Breast epithelium (tissue), 4 donors: ENCODE measurements around the gene FEV. TPM values are rescaled to one million over a fixed set of nuclear protein-coding genes. Genes with fewer than 3 reads are reported as not detected.

Source experiments
- DNase-seq, 2 donors: peaks; one replicate each; pipeline ENCODE4 v3.0.0-alpha.2; 2019; ENCODE audit warnings: low spot score in 2 of 2
- H3K27ac ChIP-seq, 2 donors: fragments of 200-600 bp; sonication (generic) in 1 of 2; one replicate each; pipeline ENCODE4 v1.5.1; 2016 to 2019; ENCODE audit warnings: mild to moderate bottlenecking in 1 of 2
- H3K27me3 ChIP-seq, 2 donors: fragments of 200-600 bp; sonication (generic) in 1 of 2; one replicate each; pipeline versions ENCODE4 v1.5.1 to v1.6.0; 2017 to 2019; ENCODE audit warnings: control low read depth in 1 of 2, mild to moderate bottlenecking in 1 of 2
- H3K36me3 ChIP-seq: fragments of 200-600 bp; one replicate; pipeline ENCODE4 v1.5.1; 2019
- H3K4me1 ChIP-seq, 2 donors: fragments of 200-600 bp; sonication (generic); one replicate each; pipeline ENCODE4 v1.5.1; 2016 to 2019; ENCODE audit warnings: control low read depth in 1 of 2
- H3K4me3 ChIP-seq, 3 donors: fragments of 200-600 bp; sonication (generic); 1 replicate in 2 of 3; 2 replicates in 1 of 3; pipeline ENCODE4 v1.5.1; 2016 to 2019; ENCODE audit warnings: mild to moderate bottlenecking in 3 of 3, moderate library complexity in 2 of 3
- H3K9me3 ChIP-seq, 2 donors: fragments of 200-600 bp; sonication (generic) in 1 of 2; one replicate each; pipeline ENCODE4 v1.5.1; 2016 to 2019; ENCODE audit warnings: control low read depth in 1 of 2
- CTCF ChIP-seq, 3 donors: fragments of 450-650 bp; IDR thresholded peaks; one replicate each; pipeline ENCODE4 v1.5.1; 2016 to 2017; ENCODE audit warnings: antibody characterized with exemption in 3 of 3, mild to moderate bottlenecking in 3 of 3, moderate library complexity in 3 of 3
- POLR2A ChIP-seq: fragments of 450-650 bp; IDR thresholded peaks from one replicate; pipeline ENCODE4 v1.6.1; 2016; ENCODE audit warnings: antibody characterized with exemption, mild to moderate bottlenecking, moderate library complexity
- POLR2AphosphoS5 ChIP-seq, 3 donors: sonication (generic); formaldehyde crosslinking; IDR thresholded peaks; one replicate each; pipeline ENCODE4 v1.6.1; 2017; ENCODE audit warnings: antibody characterized with exemption in 3 of 3
- intact Hi-C: fragments of 100-400 bp; cut with DNase I; formaldehyde crosslinking; loops from one replicate; pipeline ENCODE4 v1.15.1; 2023; ENCODE audit warnings: low total_unique reads
- total RNA-seq, 3 donors: library from RNA; depleted of rRNA; stranded (reverse); fragments of >200 nt; gene quantifications; one replicate each; pipeline ENCODE4 v1.1.0, GENCODE V29; 2016

FEV gene
- total RNA-seq, 3 donors from 2014 or later, result not detected

GRCh38 chr2:218998414-218999002 is 13.5 kb upstream of the FEV start:
- Histone ChIP-seq H3K4me3 (no peak overlapping the region), H3K27me3 (peaks cover 8 to 42% of the 10 kb centered on the region in 2 donors), H3K4me1 (peaks cover 13 to 17% of the 10 kb centered on the region in 2 donors), H3K36me3 (no peaks in the 10 kb centered on the region), H3K27ac (no peak overlapping the region), H3K9me3 (no peaks in the 10 kb centered on the region)
- no peak for DNase-seq
- TF ChIP-seq POLR2AphosphoS5 (IDR thresholded peaks at IDR 0.05), result no peak
- TF ChIP-seq CTCF (IDR thresholded peaks at IDR 0.05), result no peak
- TF ChIP-seq POLR2A, result no peak
- intact Hi-C loops, result loop anchor here (2.0 kb wide), 1 partner anchor 74 kb away; no protein-coding TSS in a partner anchor

GRCh38 chr2:218997731-218998130 is 12.7 kb upstream of the FEV start:
- no peak overlapping the region for H3K4me3 ChIP-seq
- no peaks in the 10 kb centered on the region for H3K36me3 ChIP-seq
- peaks cover 9 to 20% of the 10 kb centered on the region in 2 donors for H3K4me1 ChIP-seq
- H3K9me3 ChIP-seq, result no peaks in the 10 kb centered on the region
- TF ChIP-seq POLR2AphosphoS5 (IDR thresholded peaks at IDR 0.05), result no peak
- no peak for TF ChIP-seq CTCF (IDR thresholded peaks at IDR 0.05)
- no peak for TF ChIP-seq POLR2A
- no peak for DNase-seq
- H3K27me3 ChIP-seq, result peaks cover 11 to 45% of the 10 kb centered on the region in 2 donors
- intact Hi-C loops, result loop anchor here (2.0 kb wide), 1 partner anchor 75 kb away; no protein-coding TSS in a partner anchor
- no peak overlapping the region for H3K27ac ChIP-seq

GRCh38 chr2:218996937-218997336 is 12.0 kb upstream of the FEV start:
- H3K27ac ChIP-seq, result peak overlapping the region; percentile 33 to 54
- H3K4me1 ChIP-seq, result peaks cover 3 to 20% of the 10 kb centered on the region in 2 donors
- intact Hi-C loops, result no loop called here
- no peak for DNase-seq
- no peaks in the 10 kb centered on the region for H3K9me3 ChIP-seq
- no peak overlapping the region for H3K4me3 ChIP-seq
- H3K27me3 ChIP-seq, result peaks cover 15 to 47% of the 10 kb centered on the region in 2 donors
- H3K36me3 ChIP-seq, result no peaks in the 10 kb centered on the region
- TF ChIP-seq CTCF (IDR thresholded peaks at IDR 0.05) (no peak), POLR2A (no peak), POLR2AphosphoS5 (IDR thresholded peaks at IDR 0.05) (no peak)

- intact Hi-C loops, result no loop called here
- no peak for TF ChIP-seq POLR2A
- TF ChIP-seq POLR2AphosphoS5 (IDR thresholded peaks at IDR 0.05), result peak in 2 of 3 donors; percentile 28 to 57
- peak; percentile 81 to 93 (median 91) for TF ChIP-seq CTCF (IDR thresholded peaks at IDR 0.05)
- DNase-seq, result peak; percentile 73 to 90
- Histone ChIP-seq H3K4me1 (peaks cover 3 to 20% of the 10 kb centered on the region in 2 donors), H3K4me3 (peak overlapping the region; percentile 18 to 67 (median 44)), H3K9me3 (no peaks in the 10 kb centered on the region), H3K36me3 (no peaks in the 10 kb centered on the region), H3K27me3 (peaks cover 15 to 47% of the 10 kb centered on the region in 2 donors), H3K27ac (peak overlapping the region; percentile 33 to 54)
Observed at GRCh38 chr2:218995972-218996711, 11.2 kb upstream of the FEV start.

- no peak overlapping the region for H3K27ac ChIP-seq
- intact Hi-C loops, result no loop called here
- TF ChIP-seq POLR2A (no peak), POLR2AphosphoS5 (IDR thresholded peaks at IDR 0.05) (no peak), CTCF (IDR thresholded peaks at IDR 0.05) (no peak)
- peaks cover 3 to 20% of the 10 kb centered on the region in 2 donors for H3K4me1 ChIP-seq
- H3K36me3 ChIP-seq, result no peaks in the 10 kb centered on the region
- H3K27me3 ChIP-seq, result peaks cover 15 to 53% of the 10 kb centered on the region in 2 donors
- peak overlapping the region in 2 of 3 donors; percentile 44 to 67 for H3K4me3 ChIP-seq
- no peaks in the 10 kb centered on the region for H3K9me3 ChIP-seq
- no peak for DNase-seq
Observed at GRCh38 chr2:218995561-218995960, 10.6 kb upstream of the FEV start.
